ENCODE results near the gene ZNF770.

The ZNF770 gene

DNA sequence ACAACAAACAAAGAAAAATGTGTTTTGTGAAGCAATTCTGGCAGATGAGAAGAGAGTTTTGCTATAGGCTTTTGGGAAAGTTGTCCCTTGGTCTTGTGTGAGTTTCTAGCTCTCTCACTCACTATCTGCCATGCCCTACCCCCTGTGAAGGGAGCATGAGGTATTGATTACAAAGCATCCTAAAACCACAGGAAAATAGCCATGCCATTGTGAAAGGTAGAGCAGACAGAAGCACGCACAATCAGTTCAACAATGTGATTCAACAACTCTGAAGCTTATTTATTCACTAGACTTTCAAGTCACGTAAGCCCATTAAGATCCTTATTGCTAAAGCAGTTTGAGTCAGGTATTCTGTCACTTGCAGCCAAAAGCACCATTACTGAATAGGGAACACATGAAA lies 12.0 kb downstream of the ZNF770 start:
- H3K27ac ChIP-seq = no peak overlapping the region
- TF ChIP-seq ZFX (IDR thresholded peaks at IDR 0.05) (no peak), CTCF (conservative IDR thresholded peaks at IDR 0.05) (no peak)

DNA sequence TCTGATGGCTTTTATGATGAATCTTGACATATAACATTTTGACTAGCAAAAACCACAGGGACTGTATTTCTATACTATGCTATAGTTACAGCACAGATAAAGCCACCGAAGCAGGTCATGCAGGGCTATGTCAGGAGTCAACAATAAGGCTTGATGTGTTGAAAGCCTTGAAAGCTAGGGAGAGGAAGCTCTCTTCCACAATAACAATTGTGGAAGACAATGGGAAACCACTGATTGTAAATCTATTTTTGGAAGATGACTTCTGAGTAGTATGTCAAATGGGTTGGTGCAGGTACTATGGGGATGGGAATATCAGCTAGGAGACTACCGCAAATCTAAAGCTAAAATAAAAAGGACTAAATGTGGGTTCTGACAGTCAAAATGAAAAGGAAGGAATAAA lies 14.6 kb downstream of the ZNF770 start:
- TF ChIP-seq ZFX (IDR thresholded peaks at IDR 0.05) = no peak
- no peak for TF ChIP-seq CTCF (conservative IDR thresholded peaks at IDR 0.05)
- no peak overlapping the region for H3K27ac ChIP-seq

- H3K27ac ChIP-seq = peak overlapping the region; percentile 82
- peak; percentile 70 for TF ChIP-seq CTCF (conservative IDR thresholded peaks at IDR 0.05)
Observed at GRCh38 chr15:34970098-34970643, 17.9 kb downstream of the ZNF770 start.

GRCh38 chr15:34969340-34970097 lies 18.6 kb downstream of the ZNF770 start, which contains the start of gene AQR:
TSS of gene AQR (minus strand) at chr15:34969742. CDS start at chr15:34969613, 129 bp downstream.
- TF ChIP-seq ZFX (IDR thresholded peaks at IDR 0.05) (peak; percentile 50; the same call in 1 of the 2 replicates), CTCF (conservative IDR thresholded peaks at IDR 0.05) (peak; percentile 88)
- peak within 1 kb of the TSS; percentile 82 for H3K27ac ChIP-seq

- no peak overlapping the region for H3K27ac ChIP-seq
- TF ChIP-seq ZFX (IDR thresholded peaks at IDR 0.05) (no peak), CTCF (conservative IDR thresholded peaks at IDR 0.05) (no peak)
Observed at GRCh38 chr15:34964277-34964676, 23.8 kb downstream of the ZNF770 start.

DNA sequence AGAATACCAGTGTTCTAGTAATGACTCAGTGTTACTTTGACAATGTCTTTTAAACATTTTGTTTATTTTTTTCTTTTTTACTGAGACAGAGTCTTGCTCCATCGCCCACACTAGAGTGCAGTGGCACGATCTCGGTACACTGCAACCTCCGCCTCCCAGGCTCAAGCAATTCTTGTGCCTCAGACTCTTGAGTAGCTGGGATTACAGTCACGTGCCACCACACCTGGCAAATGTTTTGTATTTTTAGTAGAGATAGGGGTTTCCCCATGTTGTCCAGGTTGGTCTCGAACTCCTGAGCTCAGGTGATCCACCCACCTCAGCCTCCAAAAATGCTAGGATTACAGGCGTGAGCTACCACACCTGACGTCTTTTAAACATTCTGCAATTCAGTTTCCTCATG lies 34.2 kb downstream of the ZNF770 start:
- no peak for TF ChIP-seq CTCF (conservative IDR thresholded peaks at IDR 0.05)
- no peak overlapping the region for H3K27ac ChIP-seq

DNA sequence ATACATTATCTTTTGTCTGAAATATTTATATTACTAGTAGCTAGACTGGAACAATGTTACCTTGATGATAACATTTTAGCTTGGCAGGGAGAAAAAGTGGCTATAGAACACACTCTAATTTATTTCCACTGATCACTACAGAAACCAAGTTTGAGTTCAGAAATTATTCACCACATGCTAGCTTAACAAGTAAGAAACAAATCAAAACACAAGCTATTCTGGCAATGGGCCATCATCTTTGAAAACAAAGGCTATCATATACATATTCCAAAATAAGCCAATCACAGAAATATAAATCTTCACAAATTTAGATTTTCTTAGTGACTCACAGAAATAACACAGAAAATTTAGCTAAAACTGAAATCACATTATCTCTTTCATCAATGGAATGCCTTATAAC lies 35.6 kb downstream of the ZNF770 start:
- no peak overlapping the region for H3K27ac ChIP-seq

More for the DNA sequence above, 35.6 kb downstream of the ZNF770 start:
- no peak for TF ChIP-seq ZFX (IDR thresholded peaks at IDR 0.05)
- TF ChIP-seq CTCF (conservative IDR thresholded peaks at IDR 0.05) = no peak
